Ectodermal cell (in vitro differentiated cells): ENCODE data around the gene USP3.

Experiments used
- H3K27ac ChIP-seq: 2 replicates; pipeline ENCODE4 v1.7.0; 2013; ENCODE audit warnings: mild to moderate bottlenecking, low read depth, low read length; ENCODE audit not compliant: insufficient read depth, poor library complexity, severe bottlenecking
- H3K27me3 ChIP-seq: 2 replicates; pipeline ENCODE4 v1.7.0; 2013; ENCODE audit warnings: mild to moderate bottlenecking, low read length; ENCODE audit not compliant: insufficient read depth, control insufficient read depth, poor library complexity, severe bottlenecking
- H3K36me3 ChIP-seq: one replicate; pipeline ENCODE4 v1.7.0; 2013; ENCODE audit warnings: low read length; ENCODE audit not compliant: control insufficient read depth, insufficient read depth
- H3K4me1 ChIP-seq: one replicate; pipeline ENCODE4 v1.7.0; 2013; ENCODE audit warnings: low read length; ENCODE audit not compliant: control insufficient read depth, insufficient read depth
- H3K4me3 ChIP-seq: 2 replicates; pipeline ENCODE4 v1.7.0; 2013; ENCODE audit warnings: low read depth, low read length, control low read depth; ENCODE audit not compliant: insufficient read depth
- H3K9me3 ChIP-seq: 2 replicates; pipeline ENCODE4 v1.7.0; 2013; ENCODE audit warnings: mild to moderate bottlenecking, low read length, moderate library complexity; ENCODE audit not compliant: control insufficient read depth
- WGBS, 2 experiments: methylation state at CpG; one replicate each; pipeline ENCODE4 v1.1.7; 2013; ENCODE audit warnings: missing lambda C conversion rate in 2 of 2; 5-methylcytosine and 5-hydroxymethylcytosine counted together

The USP3 gene

DNA sequence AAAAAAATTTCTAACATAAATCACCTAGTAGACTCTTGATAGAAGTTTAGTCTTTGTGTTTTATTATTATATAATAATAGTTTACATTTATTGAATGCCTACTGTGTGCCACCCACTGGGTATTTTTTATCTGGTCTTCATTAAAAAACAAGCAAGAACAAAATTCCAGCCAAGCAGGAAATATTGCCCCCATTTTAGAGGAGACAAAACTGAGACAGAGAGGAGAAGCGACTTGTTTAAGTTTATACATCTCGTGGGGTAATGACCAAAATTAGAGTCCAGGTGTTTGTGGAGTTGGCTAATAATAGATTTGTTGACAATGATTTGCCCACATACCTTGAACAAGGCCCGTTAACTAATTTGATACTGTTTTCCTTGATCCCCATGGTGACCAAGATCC is 59.7 kb downstream of the USP3 start:
- peaks cover 11% of the 10 kb centered on the region for H3K4me1 ChIP-seq
- 71 to 84% methylated on average over 3 of the region's 3 CpGs for WGBS, 2 experiments
- peaks cover 3% of the 10 kb centered on the region for H3K36me3 ChIP-seq
- no peaks in the 10 kb centered on the region for H3K27me3 ChIP-seq
- H3K27ac ChIP-seq, result no peak overlapping the region
- no peaks in the 10 kb centered on the region for H3K9me3 ChIP-seq
- H3K4me3 ChIP-seq, result no peak overlapping the region

- 89 to 92% methylated on average over 2 of the region's 2 CpGs for WGBS, 2 experiments
- peaks cover 3% of the 10 kb centered on the region for H3K36me3 ChIP-seq
Observed at GRCh38 chr15:63565536-63566186, 61.3 kb downstream of the USP3 start.

DNA sequence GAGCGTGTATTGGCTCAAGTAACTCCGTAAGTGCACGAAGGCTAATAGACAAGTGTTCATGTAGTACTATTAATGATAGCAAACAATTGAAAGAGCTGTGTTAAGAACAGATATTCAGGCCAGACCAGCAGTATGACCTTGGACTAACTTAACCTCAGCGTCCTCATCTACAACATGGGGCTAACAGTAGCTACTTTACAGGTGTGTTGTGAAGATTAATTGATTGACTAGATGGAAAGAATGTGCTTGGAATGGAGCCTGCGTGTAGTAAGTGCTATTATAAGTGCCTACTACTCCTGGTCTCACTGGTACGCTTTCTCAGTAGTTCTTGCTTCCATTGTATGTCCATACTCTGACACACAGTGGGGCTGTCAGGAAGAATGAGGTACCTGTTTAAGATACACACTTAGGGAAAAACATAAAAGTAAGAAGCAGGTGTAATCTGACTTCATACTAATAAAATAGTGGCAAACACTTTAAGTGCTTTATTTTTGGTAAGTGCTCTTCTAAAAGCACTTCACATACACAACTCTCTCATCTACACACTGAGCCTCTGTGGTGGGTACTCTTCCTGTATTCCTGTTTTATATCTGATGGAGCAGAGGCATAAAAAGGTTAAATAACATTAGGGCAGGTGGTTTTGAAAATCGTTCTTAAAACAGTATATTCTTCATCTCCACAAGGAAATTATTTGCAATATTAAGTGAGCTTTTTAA is 68.5 kb downstream of the USP3 start:
- 89 to 96% methylated on average over 6 to 7 of the region's 7 CpGs for WGBS, 2 experiments
- Histone ChIP-seq H3K36me3 (peaks cover 15% of the 10 kb centered on the region), H3K4me3 (no peak overlapping the region)

More at GRCh38 chr15:63565536-63566186, 61.3 kb downstream of the USP3 start:
- no peaks in the 10 kb centered on the region for H3K27me3 ChIP-seq
- no peak overlapping the region for H3K27ac ChIP-seq
- no peaks in the 10 kb centered on the region for H3K9me3 ChIP-seq
- H3K4me1 ChIP-seq, result no peaks in the 10 kb centered on the region
- H3K4me3 ChIP-seq, result no peak overlapping the region

GRCh38 chr15:63573533-63573932 is 69.1 kb downstream of the USP3 start:
- no peaks in the 10 kb centered on the region for H3K27me3 ChIP-seq
- peaks cover 15% of the 10 kb centered on the region for H3K36me3 ChIP-seq
- no peaks in the 10 kb centered on the region for H3K9me3 ChIP-seq
- no peaks in the 10 kb centered on the region for H3K4me1 ChIP-seq
- H3K27ac ChIP-seq, result no peak overlapping the region
- H3K4me3 ChIP-seq, result no peak overlapping the region

More for the DNA sequence above, 68.5 kb downstream of the USP3 start:
- H3K9me3 ChIP-seq, result no peaks in the 10 kb centered on the region
- H3K27me3 ChIP-seq, result no peaks in the 10 kb centered on the region
- H3K27ac ChIP-seq, result no peak overlapping the region
- no peaks in the 10 kb centered on the region for H3K4me1 ChIP-seq

DNA sequence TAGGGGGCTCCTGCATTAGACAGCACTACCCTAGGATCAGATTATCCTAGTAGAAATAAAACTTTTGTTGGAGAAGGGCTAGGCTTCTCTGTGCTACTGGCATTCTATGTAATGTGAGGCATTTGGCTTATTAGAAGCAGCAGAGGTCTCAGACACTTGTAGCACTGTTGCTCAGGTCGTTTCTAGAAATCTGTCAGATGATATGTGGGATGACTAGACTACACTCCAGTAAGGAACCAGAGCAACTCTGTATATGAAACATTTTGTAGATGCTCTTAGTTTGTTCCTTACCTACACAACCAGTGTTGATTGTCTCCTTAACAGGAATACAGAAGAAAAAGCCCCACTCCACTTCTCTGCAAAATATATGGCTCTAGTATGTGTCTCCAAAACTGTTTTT is 70.9 kb downstream of the USP3 start:
- H3K27me3 ChIP-seq, result no peaks in the 10 kb centered on the region
- no peaks in the 10 kb centered on the region for H3K4me1 ChIP-seq
- H3K27ac ChIP-seq, result no peak overlapping the region
- no peak overlapping the region for H3K4me3 ChIP-seq
- no peaks in the 10 kb centered on the region for H3K9me3 ChIP-seq
- 86 to 90% methylated on average over 1 of the region's 1 CpG for WGBS, 2 experiments
- H3K36me3 ChIP-seq, result peaks cover 15% of the 10 kb centered on the region

DNA sequence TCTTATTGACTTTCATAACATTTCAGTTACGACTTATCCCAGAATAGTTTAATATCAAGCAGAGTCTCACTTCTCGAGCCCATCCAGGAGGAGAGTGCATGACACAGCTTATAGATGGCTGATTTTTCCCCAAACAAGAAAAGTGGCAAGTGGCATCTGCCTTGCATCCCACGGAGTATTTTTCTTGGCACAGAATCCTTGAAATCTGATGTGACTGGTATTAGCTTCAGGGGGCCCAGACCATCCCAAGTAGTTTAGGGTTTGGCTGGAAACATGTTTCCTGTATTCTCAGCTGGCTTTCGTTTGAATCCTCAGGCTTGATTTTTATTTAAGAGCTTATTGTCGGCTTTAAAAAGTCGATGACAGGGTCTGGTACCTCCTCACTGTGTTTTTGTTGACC is 72.0 kb downstream of the USP3 start:
- WGBS, 2 experiments, result 94 to 96% methylated on average over 6 of the region's 6 CpGs
- no peaks in the 10 kb centered on the region for H3K9me3 ChIP-seq

GRCh38 chr15:63582179-63582578 is 77.8 kb downstream of the USP3 start:
- Histone ChIP-seq H3K27me3 (no peaks in the 10 kb centered on the region), H3K4me1 (no peaks in the 10 kb centered on the region), H3K9me3 (no peaks in the 10 kb centered on the region), H3K4me3 (no peak overlapping the region), H3K27ac (no peak overlapping the region), H3K36me3 (peaks cover 6% of the 10 kb centered on the region)

More for the DNA sequence above, 72.0 kb downstream of the USP3 start:
- H3K36me3 ChIP-seq, result peaks cover 14% of the 10 kb centered on the region
- no peaks in the 10 kb centered on the region for H3K4me1 ChIP-seq
- no peak overlapping the region for H3K27ac ChIP-seq
- no peaks in the 10 kb centered on the region for H3K27me3 ChIP-seq
- H3K4me3 ChIP-seq, result no peak overlapping the region

DNA sequence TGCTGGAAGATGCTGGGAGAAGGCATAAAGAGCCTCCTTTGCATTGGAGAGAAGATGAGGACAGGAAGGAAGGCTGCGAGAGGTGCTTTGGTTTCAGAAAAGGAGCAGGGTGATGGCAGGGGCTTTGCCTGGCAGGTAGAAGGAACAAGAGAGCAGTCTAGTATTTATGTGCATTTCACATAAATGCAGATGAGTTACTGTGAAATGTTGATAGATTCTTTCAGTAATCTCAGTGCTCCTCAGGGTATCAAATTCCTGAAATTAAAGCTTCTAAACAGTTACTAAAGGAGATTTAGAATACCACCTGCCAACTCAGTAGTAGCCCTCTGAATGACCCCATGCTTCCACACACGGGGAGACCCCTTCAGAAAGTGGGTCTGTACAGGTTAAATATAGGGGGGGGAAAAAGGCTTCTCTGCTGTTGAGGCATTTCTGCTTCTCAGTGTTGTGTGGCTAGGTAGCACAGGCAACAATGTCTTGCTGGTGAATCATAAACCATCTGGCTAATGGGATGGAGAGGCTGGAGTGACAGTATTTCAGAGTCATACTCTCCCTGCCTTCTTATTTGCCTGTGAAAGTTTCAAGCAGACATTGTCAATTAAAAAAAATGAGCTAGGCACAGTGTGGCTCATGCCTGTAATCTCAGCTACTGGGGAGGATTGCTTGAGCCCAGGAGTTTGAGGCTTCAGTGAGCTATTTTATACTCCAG is 78.5 kb downstream of the USP3 start:
- H3K27me3 ChIP-seq, result no peaks in the 10 kb centered on the region
- no peak overlapping the region for H3K27ac ChIP-seq
- no peaks in the 10 kb centered on the region for H3K4me1 ChIP-seq
- 82 to 89% methylated on average over 2 of the region's 2 CpGs for WGBS, 2 experiments
- H3K9me3 ChIP-seq, result no peaks in the 10 kb centered on the region
- H3K36me3 ChIP-seq, result peaks cover 6% of the 10 kb centered on the region
- H3K4me3 ChIP-seq, result no peak overlapping the region

DNA sequence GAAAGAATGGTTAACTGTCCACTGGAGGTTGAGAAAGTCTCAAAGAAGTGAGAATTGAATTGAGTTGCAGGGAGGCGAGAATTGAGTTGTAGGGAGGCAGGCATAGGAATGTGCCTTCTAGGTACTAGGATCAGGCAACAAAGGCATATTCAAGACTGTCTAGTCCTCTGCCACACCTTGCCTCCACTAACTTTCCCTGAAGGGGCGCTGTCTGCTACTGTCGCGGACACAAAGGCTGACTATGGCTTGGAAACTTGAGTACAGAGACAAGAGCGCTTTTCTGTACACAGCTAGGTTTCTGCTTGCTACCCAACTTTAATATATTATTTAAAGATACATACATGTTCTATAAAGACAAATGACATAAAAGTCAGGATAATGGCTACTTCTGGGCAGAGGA is 82.4 kb downstream of the USP3 start:
- no peak overlapping the region for H3K4me3 ChIP-seq
- H3K9me3 ChIP-seq, result no peaks in the 10 kb centered on the region
- 90 to 91% methylated on average over 4 to 5 of the region's 5 CpGs for WGBS, 2 experiments
- H3K27ac ChIP-seq, result no peak overlapping the region
- H3K4me1 ChIP-seq, result no peaks in the 10 kb centered on the region
- peaks cover 26% of the 10 kb centered on the region for H3K36me3 ChIP-seq
- H3K27me3 ChIP-seq, result no peaks in the 10 kb centered on the region

DNA sequence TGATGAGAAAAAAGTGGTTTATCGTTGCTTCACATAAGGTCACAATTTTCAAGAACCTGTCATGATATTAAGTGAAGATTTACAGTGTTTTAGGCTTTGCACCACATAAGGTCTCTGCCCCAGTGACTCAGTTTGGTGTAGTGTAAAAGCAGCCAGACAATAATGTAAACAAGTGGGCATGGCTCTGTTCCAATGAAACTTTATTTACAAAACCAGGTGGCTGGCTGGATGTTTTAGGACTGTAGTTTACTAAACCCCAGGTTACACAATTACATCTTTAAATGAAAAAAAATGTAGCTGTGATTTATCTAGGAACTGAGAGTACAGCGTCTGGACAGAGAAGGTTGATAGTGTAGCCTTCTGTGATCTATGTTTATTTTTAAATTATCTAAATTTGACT is 83.1 kb downstream of the USP3 start:
- WGBS, 2 experiments, result 91 to 100% methylated on average over 1 to 2 of the region's 2 CpGs
- no peaks in the 10 kb centered on the region for H3K9me3 ChIP-seq
- H3K27ac ChIP-seq, result no peak overlapping the region
- no peak overlapping the region for H3K4me3 ChIP-seq
- H3K27me3 ChIP-seq, result no peaks in the 10 kb centered on the region
- peaks cover 26% of the 10 kb centered on the region for H3K36me3 ChIP-seq
- H3K4me1 ChIP-seq, result no peaks in the 10 kb centered on the region
